COR-L47 (cell line): ENCODE results near the gene TRIM73.
"Not testable (repeated sequence)": the region's sequence is repeated elsewhere in the genome, so short reads cannot be mapped to it uniquely, and the experiment has no call there.

Source experiments
- DNase-seq: peaks from one replicate; lab custom pipeline; 2025; lab: John Stamatoyannopoulos, UW

The TRIM73 gene

DNA sequence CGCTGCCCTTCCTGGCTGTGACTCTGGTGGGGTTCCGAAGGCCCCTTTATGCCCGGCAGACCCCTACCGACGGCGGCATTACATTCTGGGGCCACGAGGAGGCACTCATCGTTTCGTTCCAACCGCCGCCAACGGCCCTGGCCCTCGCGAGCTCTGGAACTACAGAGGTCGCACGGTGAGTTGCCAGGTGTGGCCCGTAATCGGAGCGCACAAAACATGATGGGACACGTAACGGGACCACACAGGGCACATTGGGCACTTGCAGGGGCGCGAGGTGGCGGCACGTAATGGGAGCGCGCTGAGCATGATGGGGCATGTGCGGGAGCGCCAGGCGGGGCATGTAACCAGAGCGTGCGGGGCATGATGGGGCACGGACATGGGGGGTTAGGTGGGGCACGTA, at the start of gene TRIM73:
Gene TRIM73, plus strand, starts transcription at position 301 of the 400 bp plus-strand sequence. CDS start 3,305 bp downstream, outside the sequence.
- DNase-seq = not testable (repeated sequence)

DNA sequence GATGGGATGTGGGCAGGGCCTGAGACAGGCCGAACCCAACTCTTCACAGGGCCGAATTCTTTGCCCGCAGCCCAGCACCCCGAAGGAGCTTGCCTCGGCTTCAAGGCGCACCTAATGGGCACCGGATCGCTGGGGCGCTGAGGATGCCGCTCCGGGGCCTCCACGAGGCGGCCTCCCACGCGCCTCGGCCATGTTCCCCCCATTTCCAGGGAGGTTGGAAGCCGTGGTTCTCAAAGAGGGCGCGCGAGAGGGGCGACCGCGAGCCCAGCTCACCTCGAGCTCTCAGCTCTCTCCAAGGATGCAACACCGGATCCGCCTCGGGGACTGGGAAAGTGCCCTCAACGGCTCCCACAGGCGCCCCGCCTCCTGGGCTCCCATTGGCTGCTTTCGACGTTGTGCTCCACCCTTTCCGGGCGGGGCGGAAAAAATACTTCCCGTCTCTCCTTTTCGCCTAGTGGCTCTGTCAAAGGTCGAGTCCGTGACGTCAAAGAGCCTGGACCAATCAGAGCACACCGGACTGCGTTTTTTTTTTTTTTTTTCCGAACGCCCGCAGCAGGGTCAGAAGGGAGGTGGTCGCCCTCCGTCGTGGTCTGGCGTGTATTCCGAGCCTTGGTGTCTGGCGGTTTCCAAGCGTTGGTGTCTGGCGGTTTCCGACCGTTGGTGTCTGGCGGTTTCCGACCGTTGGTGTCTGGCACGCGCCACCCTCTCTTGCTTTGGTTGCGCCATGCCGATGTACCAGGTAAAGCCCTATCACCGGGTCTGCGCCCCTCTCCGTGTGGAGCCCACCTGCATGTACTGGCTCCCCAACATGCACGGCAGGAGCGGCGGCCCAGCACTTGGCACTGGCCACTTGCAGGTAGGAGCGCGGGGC, 36.5 kb upstream of the TRIM73 start:
- not testable (repeated sequence) for DNase-seq

DNA sequence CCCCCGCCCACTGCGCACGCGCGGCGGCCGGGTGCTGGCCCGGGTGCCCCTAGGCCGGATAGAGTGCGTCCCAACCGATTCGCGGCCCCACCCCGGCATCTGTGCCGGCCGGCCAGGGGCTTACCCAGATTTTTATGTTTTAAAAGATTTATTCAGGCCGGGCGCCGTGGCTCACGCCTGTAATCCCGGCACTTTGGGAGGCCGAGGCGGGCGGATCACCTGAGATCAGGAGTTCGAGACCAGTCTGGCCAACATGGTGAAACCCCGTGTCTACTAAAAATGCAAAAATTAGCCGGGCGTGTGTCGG, 35.9 kb upstream of the TRIM73 start:
- DNase-seq = not testable (repeated sequence)

DNA sequence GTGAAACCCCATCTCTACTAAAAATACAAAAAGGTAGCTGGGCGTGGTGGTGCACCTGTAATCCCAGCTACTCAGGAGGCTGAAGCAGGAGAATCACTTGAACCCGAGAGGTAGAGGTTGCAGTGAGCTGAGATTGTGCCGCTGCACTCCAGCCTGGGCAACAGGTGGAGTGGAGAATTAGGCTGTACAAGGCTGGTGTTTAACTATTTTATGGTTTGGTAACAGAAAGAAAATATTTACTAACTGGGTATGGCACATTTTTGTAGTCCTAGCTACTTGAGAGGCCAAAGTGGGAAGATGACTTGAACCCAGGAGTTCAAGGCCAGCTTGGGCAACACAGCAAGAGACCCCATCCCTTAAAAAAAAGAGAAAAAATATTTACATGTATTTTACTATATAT, 31.4 kb upstream of the TRIM73 start:
- DNase-seq = not testable (repeated sequence)

DNA sequence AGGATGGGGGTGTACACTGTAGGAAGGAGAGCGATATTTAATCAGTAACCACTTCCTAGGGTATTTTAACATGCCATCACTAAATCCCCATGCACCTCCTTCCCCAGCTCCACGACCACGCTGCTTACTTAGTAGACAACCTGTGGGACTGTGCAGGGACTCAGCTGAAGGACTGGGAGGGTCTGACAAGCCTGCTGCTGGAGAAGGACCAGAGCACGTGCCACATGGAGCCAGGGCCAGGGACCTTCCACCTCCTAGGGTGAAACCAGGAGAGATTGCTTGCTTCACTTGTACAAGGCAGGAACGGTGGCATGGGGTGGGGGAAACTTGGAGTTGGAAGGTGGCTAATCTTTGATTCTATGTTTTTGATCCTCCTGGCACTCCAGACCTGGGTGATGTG, 28.8 kb upstream of the TRIM73 start:
- not testable (repeated sequence) for DNase-seq

DNA sequence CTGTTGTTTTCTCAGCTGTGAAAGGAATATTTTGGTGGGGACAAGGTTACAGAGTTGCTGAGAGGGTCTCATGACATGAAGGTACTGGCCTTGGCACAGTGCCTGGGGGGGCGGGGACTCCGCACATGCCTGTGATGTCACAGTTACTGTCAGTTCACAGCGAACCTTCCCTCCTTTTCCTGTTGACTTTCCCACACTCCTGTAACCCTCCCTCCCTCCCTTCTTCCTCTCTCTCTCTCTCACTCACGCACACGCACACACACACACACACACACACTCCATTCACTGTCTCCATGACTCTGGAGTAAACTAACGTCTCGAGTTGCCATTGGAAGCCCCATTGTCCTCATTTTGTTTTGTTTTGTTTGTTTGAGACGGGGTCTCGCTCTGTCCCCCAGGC, 28.1 kb upstream of the TRIM73 start:
- DNase-seq = not testable (repeated sequence)

DNA sequence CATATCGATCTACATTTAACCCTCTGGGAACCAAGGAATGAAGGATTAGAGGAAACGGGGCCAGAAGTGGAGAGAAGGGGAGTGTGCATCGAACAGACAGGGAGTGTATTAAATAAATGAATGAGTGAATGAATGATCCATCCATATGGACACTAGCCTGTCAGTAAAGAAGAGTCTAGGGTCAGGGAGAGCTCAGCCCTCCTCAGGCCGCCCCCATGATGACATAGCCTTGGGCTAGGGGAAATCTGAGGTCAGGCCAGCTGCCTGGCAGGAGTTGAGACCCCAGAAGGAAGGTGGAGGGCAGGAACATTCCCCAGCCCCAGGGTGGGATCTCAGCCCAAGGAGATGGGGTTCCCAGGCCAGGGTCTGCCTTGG, 21.3 kb upstream of the TRIM73 start:
- DNase-seq = not testable (repeated sequence)

DNA sequence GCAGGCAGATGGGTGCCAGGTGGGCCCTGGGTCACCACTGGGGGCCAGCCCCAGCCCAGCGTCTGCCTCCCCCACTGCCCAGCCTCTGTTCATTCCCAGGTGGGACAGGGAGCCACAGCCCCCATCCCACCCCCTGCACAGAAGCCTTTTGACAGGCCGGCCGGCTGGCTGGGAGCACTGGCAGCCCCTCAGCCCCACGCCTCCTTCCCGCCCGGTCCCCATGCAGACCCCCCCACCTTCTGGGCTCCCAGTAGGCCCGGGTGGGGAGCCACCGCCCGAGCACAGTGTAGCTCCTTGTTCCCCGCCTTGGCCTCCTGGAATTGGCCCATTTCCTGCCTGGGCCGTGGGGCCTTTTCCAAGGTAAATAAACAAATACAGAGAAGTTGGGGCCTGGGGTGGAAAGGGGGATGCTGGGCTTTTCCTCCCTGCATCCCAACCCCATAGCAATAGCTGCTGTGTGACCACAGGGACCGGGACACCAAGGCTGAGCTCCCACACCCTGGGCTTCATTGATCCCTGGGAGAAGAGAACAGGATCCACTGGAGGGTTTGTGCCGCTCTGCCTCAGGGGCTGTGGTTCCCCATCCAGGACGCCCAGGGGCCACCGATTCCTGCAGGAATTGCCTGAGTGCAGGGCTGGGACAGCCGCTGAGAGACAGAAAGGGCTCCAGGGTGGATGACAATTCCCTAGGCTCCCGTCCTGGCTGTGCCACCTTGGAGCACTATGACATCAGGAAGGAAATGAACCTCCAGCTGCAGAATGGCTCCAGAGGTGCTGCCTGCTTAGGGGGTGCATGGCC, 20.7 kb upstream of the TRIM73 start:
- not testable (repeated sequence) for DNase-seq

DNA sequence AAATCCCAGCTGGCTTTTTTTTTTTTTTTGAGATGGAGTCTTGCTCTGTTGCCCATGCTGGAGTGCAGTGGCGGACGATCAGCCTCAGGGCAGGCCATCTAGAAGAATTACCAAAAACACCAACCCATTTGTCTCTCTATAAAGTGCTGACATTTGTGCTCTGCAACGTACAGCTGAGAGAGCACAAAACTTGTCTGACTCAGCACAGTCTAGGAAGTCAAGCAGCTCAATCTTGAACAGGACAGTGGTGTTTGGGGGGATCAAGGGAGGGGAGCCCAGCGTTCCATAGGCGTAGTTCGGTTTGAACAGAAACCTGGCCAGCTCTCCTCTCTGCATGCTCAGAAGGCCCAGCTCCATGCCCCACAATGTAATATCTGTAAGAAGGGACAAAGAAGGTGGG, 2.2 kb upstream of the TRIM73 start:
- not testable (repeated sequence) for DNase-seq

DNA sequence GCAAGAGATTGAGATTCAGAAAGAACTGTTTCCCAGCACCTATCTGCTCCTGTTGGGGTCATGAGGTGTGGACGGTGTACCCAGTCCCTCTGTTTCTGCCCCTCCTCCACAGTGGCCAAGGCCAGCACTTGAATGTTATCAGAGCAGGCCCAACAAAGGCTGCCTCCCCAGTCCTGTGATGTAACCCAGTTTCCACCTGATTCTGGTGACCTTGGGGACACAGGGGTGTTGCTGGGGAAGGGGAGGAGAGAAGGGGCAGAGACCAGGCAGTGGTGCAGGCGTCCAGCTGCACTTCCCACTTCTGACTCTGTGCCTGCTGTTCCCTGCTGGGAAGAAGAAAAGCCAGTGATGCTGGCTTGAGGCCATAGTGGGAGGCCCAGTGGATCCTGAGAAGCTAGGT, 2.4 kb downstream of the TRIM73 start:
- not testable (repeated sequence) for DNase-seq

DNA sequence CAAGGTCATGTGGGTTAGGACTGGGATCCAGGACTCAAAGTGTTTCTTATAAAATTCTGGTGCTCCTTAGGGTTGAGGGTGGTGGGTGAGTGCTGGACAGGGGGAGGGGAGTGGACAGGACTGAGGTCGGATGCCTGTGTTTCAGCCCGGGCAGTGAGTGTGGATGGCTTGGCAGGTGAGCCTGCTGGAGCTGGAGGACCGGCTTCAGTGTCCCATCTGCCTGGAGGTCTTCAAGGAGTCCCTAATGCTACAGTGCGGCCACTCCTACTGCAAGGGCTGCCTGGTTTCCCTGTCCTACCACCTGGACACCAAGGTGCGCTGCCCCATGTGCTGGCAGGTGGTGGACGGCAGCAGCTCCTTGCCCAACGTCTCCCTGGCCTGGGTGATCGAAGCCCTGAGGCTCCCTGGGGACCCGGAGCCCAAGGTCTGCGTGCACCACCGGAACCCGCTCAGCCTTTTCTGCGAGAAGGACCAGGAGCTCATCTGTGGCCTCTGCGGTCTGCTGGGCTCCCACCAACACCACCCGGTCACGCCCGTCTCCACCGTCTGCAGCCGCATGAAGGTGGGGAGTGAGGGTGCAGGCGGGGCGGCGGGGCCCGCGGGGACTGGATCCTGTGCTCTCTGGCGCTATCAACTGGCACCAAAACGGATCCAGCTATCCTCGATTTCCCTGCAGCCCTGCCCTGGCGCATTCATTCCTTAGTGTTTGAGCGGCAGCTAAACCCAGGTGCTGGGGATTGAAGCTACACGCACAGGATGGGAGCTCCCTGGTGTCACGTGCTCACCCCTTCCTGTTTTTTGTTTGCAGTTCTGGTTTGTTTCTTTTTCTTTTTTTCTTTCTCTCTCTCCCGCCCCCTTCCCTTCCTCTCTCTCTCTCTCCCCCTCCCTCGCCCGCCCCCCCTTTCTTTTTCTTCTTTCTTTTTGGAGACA, 3.6 kb downstream of the TRIM73 start:
- not testable (repeated sequence) for DNase-seq

DNA sequence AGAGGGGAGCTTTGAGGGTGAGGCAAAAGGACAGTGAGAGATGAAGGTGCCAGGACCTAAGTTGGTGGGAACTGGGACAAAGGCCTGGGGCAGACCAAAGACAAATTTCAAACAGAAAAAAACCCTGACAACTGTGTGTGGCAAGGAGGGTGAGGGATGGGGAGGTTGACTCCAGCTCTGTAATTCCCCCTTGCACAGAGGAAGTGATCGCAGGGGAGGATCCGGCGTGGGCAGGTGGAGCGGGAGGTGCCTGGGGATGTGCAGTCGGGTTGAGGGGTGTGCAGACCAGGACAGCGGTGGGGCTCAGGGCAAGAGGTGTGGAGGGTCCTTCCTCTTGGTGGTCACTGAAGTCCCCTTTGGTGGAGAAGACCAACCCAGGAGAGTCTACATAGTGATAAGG, 5.1 kb downstream of the TRIM73 start:
- not testable (repeated sequence) for DNase-seq

DNA sequence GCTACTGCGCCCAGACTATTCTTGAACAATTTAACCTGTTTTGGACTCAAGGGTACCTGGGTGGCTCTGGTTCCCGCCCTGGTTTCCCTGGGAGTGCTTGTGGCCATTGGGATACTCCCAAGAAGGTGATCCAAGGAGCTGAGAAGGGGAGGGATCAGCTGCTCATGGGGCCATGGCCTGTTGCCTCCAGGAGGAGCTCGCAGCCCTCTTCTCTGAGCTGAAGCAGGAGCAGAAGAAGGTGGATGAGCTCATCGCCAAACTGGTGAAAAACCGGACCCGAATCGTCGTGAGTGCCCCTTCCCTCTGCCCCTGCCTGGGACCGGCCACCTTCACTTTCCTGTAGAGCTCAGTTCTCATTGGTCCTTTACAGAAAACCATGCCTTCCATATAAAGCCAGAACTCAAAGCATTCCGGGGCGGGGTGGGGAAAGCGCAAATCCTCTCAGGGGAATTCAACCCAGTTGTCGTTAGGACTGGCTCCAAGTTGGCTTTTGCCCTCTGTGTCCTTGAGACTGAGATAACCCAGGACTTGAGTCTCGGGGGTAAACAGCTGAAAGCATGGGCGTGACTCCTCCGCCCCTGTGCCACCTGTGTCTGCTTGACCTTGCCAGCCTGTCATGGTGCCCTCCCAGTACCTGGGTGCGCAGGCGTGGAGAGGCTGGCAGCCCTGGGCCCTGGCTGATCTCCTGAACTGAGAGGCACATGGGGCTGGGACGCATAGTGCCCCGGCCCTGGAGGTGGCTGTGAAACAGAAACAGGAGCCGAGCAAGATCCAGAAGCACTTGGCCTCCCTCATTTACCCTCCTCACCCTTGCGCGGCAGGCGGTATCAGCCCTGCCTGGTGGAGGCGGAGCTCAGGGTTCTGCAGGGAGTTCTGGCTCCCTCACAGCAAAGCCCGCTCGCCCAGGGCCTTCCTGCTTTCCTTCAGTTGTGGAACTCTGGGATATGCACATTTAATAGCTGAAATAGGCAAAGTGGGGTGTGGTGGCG, 8.3 kb downstream of the TRIM73 start:
- DNase-seq = not testable (repeated sequence)

DNA sequence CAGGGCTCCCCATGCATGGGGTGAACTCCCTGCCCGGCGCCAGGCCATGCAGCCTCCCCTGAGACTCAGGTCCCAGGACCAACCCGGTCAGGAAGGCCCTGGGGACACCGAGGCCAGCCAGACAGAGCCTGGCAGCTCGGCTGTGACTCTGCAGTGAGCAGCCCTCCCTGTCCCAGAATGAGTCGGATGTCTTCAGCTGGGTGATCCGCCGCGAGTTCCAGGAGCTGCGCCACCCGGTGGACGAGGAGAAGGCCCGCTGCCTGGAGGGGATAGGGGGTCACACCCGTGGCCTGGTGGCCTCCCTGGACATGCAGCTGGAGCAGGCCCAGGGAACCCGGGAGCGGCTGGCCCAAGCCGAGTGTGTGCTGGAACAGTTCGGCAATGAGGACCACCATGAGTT, 9.2 kb downstream of the TRIM73 start:
- DNase-seq = not testable (repeated sequence)

DNA sequence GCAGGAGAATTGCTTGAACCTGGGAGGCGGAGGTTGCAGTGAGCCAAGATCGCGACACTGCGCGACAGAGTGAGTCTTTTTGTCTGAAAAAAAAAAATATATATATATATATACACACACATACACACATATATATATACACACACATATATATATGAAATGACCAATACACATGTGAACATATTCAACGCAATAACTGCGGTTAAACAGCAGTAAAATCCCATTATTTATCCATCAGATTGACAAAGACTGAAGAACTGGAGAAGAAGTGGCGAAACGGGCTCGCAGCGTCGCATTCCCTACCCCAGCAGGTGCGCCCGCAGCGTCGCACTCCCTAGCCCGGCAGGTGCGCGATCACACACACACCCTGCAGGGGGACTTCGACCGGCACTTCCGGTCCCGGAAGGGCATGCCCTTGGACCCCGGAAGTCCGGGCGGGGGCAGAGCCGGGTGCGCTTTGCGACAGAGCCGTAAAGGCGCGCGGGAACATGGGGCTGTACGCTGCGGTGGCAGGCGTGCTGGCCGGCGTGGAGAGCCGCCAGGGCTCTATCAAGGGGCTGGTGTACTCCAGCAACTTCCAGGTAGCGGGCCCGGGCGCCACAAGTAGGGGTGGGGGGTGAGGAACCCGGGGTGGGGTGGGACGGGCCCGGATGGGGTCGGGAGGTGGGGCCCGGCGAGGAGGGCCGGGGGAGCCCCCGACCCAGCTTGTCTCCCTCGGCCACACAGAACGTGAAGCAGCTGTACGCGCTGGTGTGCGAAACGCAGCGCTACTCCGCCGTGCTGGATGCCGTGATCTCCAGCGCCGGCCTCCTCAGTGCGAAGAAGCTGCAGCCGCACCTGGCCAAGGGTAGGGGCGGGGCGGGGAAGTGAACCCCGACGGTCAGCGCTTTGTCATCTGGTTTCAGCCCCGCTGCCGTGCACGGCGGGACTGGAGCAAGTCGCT, 14.7 kb downstream of the TRIM73 start:
- not testable (repeated sequence) for DNase-seq

DNA sequence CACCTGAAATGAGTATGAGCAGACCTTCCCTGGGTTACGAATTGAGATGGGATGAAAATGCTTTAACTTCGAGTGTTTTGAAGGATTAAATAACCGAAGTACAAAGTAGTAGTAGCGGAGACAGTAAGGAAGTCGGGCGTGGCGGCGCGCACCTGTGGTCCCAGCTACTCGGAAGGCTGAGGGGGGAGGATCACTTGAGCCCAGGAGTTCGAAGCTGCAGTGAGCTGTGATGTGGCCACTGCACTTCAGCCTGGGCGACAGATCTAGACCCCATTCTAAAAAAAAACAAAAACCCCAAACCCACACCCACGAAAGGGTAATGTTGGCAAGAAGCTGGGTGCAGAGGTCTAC, 15.4 kb downstream of the TRIM73 start:
- DNase-seq = not testable (repeated sequence)

DNA sequence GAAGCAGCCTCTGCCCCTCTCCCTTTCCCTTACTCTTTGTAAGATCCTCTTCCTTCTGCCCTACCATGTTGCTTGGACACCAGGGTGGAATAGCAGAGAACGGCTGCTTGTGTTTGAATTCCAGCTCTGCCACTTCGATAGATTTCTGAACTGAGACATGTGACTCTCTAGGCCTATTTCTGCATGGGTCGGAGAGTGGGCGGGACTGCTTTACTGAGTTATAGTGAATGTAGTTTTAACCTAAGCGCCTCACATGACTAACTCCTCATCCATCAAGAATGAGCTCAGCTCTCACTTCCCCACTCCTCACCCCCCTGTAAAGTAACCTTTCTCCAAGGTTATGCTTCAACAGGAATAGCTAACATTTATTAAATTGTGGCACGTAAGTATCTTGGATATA, 18.8 kb downstream of the TRIM73 start:
- not testable (repeated sequence) for DNase-seq

DNA sequence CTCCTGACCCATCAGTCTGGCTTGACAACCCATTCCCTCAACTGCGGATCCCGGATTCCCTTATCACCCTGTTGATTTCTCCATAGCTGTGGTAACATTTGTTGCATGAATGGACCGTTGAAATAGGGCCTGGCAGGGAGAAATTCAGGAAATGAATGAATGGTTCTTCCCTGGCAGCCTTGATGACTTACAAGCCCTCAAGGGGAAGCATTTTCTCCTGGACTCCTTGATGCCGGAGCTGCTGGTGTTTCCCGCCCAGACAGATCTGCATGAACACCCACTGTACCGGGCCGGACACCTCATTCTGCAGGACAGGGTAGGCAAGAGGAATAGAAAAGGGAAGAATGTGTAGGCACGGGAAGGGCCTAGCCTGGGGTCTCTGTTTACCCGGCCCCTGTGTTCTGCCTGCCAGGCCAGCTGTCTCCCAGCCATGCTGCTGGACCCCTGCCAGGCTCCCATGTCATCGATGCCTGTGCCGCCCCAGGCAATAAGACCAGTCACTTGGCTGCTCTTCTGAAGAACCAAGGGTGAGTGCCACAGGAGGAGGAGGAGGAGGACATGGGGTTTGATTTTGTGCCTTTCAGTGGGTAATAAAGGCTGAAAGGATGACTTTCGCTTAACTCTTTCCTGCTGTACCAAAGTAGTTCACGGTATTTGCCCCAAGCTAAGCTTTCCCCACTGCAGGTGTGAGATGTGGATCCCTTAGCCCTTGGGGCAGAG, 19.4 kb downstream of the TRIM73 start:
- not testable (repeated sequence) for DNase-seq

DNA sequence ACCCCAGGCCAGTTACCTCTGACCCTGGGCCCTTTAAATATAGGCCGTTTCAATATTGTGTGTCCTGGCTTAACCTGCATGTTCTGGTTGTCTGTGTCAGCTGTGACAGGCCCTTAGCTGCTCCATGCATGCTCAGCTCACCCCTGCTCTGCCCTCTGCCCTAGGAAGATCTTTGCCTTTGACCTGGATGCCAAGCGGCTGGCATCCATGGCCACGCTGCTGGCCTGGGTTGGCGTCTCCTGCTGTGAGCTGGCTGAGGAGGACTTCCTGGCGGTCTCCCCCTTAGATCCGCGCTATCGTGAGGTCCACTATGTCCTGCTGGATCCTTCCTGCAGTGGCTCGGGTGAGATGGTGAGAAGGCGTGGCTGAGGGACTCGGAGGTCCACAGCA, 20.0 kb downstream of the TRIM73 start:
- not testable (repeated sequence) for DNase-seq
